A549 (cell line): ENCODE measurements around the gene SYK. TPM values are rescaled to one million over a fixed set of nuclear protein-coding genes. Genes with fewer than 3 reads are reported as not detected.

Source experiments
- ATAC-seq, 2 experiments: fragments of 200-7000 bp in 1 of 2; fragments of >200 bp in 1 of 2; cut with Nextera tagmentation in 1 of 2; cut with Tn5 transposase in 1 of 2; 3 replicates each; pipeline versions ENCODE4 v1.8.0 to v1.9.1; 2018 to 2020; ENCODE audit warnings: mild to moderate bottlenecking in 1 of 2, moderate library complexity in 1 of 2
- CTCF ChIA-PET: fragments of 300-600 bp; sonication (Branson Sonifier 250); formaldehyde crosslinking; extraction: SDS; loops from one replicate; lab custom pipeline; 2021; ENCODE audit warnings: antibody characterized with exemption, inconsistent platforms; lab: Yijun Ruan, JAX
- POLR2A ChIA-PET: fragments of 350-600 bp; formaldehyde crosslinking; extraction: SDS; loops from one replicate; lab custom pipeline; 2021; ENCODE audit warnings: antibody characterized with exemption, inconsistent platforms; lab: Yijun Ruan, JAX
- DNase-seq, 2 experiments: peaks; one replicate each; pipeline versions ENCODE4 v3.0.0 to v3.0.0-alpha.2; 2011 to 2016; ENCODE audit warnings: low read depth in 1 of 2, low spot score in 1 of 2
- FAIRE-seq: peaks from 2 replicates; lab custom pipeline; 2011; peaks lifted over from hg19 to GRCh38; lab: Jason Lieb, UNC
- H3K27ac ChIP-seq, 2 experiments: fragments of >200 bp; sonication (Bioruptor Twin); formaldehyde crosslinking; 3 replicates each; pipeline ENCODE4 v1.5.1; 2016 to 2017
- H3K4me1 ChIP-seq: fragments of >200 bp; sonication (Bioruptor Twin); formaldehyde crosslinking; 3 replicates; pipeline ENCODE4 v1.6.1; 2016
- H3K4me2 ChIP-seq: fragments of >200 bp; sonication (Bioruptor Twin); formaldehyde crosslinking; 3 replicates; pipeline ENCODE4 v1.6.1; 2016
- H3K4me3 ChIP-seq: fragments of >200 bp; sonication (Bioruptor Twin); formaldehyde crosslinking; 3 replicates; pipeline ENCODE4 v1.5.1; 2016
- H3K9me3 ChIP-seq: fragments of >200 bp; sonication (Bioruptor Twin); formaldehyde crosslinking; 3 replicates; pipeline ENCODE4 v1.6.1; 2016
- BHLHE40 ChIP-seq: IDR thresholded peaks from 2 replicates; pipeline ENCODE4 v1.6.1; 2012; ENCODE audit warnings: low read depth, low read length, inconsistent platforms
- CBX2 ChIP-seq: fragments of 200-600 bp; sonication (generic); IDR thresholded peaks from 2 replicates; pipeline ENCODE4 v1.6.1; 2016; ENCODE audit warnings: low read depth, mild to moderate bottlenecking, borderline replicate concordance
- CHD2 ChIP-seq: fragments of 150-350 bp; IDR thresholded peaks from 2 replicates; pipeline ENCODE4 v1.6.1; 2014; ENCODE audit warnings: low read length; ENCODE audit not compliant: partially characterized antibody
- FOSL2 ChIP-seq, 2 experiments: fragments of 450-650 bp in 1 of 2; fragments of >200 bp in 1 of 2; sonication (Bioruptor Twin) in 1 of 2; formaldehyde crosslinking; IDR thresholded peaks; 2 replicates each; pipeline versions ENCODE4 v1.5.0 to v1.6.1; 2016 to 2020; ENCODE audit warnings: mild to moderate bottlenecking in 1 of 2, moderate library complexity in 1 of 2
- FOXS1 ChIP-seq: fragments of 250-450 bp; sonication (Bioruptor Pico); IDR thresholded peaks from 2 replicates; pipeline ENCODE4 v1.5.0; 2020; ENCODE audit warnings: mild to moderate bottlenecking, moderate library complexity
- GATA3 ChIP-seq: IDR thresholded peaks from 2 replicates; pipeline ENCODE4 v1.6.1; 2012; ENCODE audit warnings: borderline replicate concordance
- HDAC2 ChIP-seq: fragments of 200-600 bp; sonication (generic); IDR thresholded peaks from 2 replicates; pipeline ENCODE4 v1.6.1; 2016
- HEYL ChIP-seq: fragments of 250-450 bp; sonication (Bioruptor Pico); IDR thresholded peaks from 2 replicates; pipeline ENCODE4 v1.8.0; 2021; ENCODE audit warnings: mild to moderate bottlenecking, moderate library complexity
- JUNB ChIP-seq: fragments of >200 bp; sonication (Bioruptor Twin); formaldehyde crosslinking; IDR thresholded peaks from 2 replicates; pipeline ENCODE4 v1.6.1; 2016
- KDM1A ChIP-seq: fragments of 200-600 bp; sonication (generic); IDR thresholded peaks from 2 replicates; pipeline ENCODE4 v1.6.1; 2016; ENCODE audit warnings: low read depth, mild to moderate bottlenecking
- KDM5A ChIP-seq: fragments of 200-600 bp; sonication (generic); IDR thresholded peaks from 2 replicates; pipeline ENCODE4 v1.6.1; 2016; ENCODE audit warnings: antibody characterized with exemption, mild to moderate bottlenecking
- PHF8 ChIP-seq: fragments of 200-600 bp; sonication (generic); IDR thresholded peaks from 2 replicates; pipeline ENCODE4 v1.6.1; 2016; ENCODE audit warnings: low read depth, mild to moderate bottlenecking, antibody characterized with exemption, moderate library complexity, borderline replicate concordance
- RCOR1 ChIP-seq: fragments of 150-350 bp; IDR thresholded peaks from 2 replicates; pipeline ENCODE4 v1.6.1; 2014; ENCODE audit warnings: antibody characterized with exemption, low read length, low read depth
- RFX5 ChIP-seq: fragments of 450-650 bp; IDR thresholded peaks from 2 replicates; pipeline ENCODE4 v1.7.1; 2014; ENCODE audit warnings: antibody characterized with exemption, mild to moderate bottlenecking, moderate library complexity
- SMC3 ChIP-seq: fragments of >200 bp; sonication (Bioruptor Twin); formaldehyde crosslinking; IDR thresholded peaks from 3 replicates; pipeline ENCODE4 v1.6.1; 2018; ENCODE audit warnings: inconsistent platforms
- SREBF2 ChIP-seq: fragments of 450-650 bp; IDR thresholded peaks from 2 replicates; pipeline ENCODE4 v1.6.1; 2014; ENCODE audit warnings: mild to moderate bottlenecking, moderate library complexity
- TFCP2L1 ChIP-seq: fragments of 250-450 bp; sonication (Bioruptor Pico); IDR thresholded peaks from 2 replicates; pipeline ENCODE4 v1.5.0; 2021; ENCODE audit warnings: mild to moderate bottlenecking
- TP53 ChIP-seq: fragments of 250-450 bp; sonication (Bioruptor Pico); IDR thresholded peaks from 2 replicates; pipeline ENCODE4 v1.5.0; 2021; ENCODE audit warnings: mild to moderate bottlenecking, moderate library complexity
- USF2 ChIP-seq: fragments of 450-650 bp; IDR thresholded peaks from 2 replicates; pipeline ENCODE4 v1.6.1; 2014; ENCODE audit warnings: antibody characterized with exemption
- ZFP36 ChIP-seq: fragments of 450-650 bp; IDR thresholded peaks from 2 replicates; pipeline ENCODE4 v1.6.1; 2014; ENCODE audit warnings: borderline replicate concordance; ENCODE audit not compliant: partially characterized antibody
- WGBS: methylation state at CpG from one replicate; pipeline ENCODE4 v1.1.6; 2017; ENCODE audit errors: missing lambda C conversion rate; 5-methylcytosine and 5-hydroxymethylcytosine counted together
- polyA plus RNA-seq, 4 experiments: library from polyadenylated mRNA; depleted of rRNA in 3 of 4; stranded (reverse); fragments of >200 nt; fragmentation: RNase III in 1 of 4; extraction: RNeasy Plus Mini Kit Qiagen cat#74134 plus additional on column Dnase treatment in 1 of 4; gene quantifications; 2 replicates in 3 of 4; 3 replicates in 1 of 4; pipeline ENCODE4 v1.2.3, GENCODE V29; 2011 to 2017
- TF ChIP-seq, protein P1 (sequence below): IDR thresholded peaks from 2 replicates; pipeline ENCODE4 v1.6.1; 2012; ENCODE audit warnings: low read depth, borderline replicate concordance
- TF ChIP-seq, protein P2 (sequence below): fragments of 150-350 bp; IDR thresholded peaks from 2 replicates; pipeline ENCODE4 v1.6.1; 2014; ENCODE audit warnings: low read depth, mild to moderate bottlenecking, low read length
- TF ChIP-seq, protein P3 (sequence below): fragments of >200 bp; sonication (Bioruptor Twin); formaldehyde crosslinking; IDR thresholded peaks from 3 replicates; pipeline ENCODE4 v1.6.1; 2016
- TF ChIP-seq, protein P4 (sequence below): IDR thresholded peaks from 2 replicates; pipeline ENCODE4 v1.6.1; 2012
- TF ChIP-seq, protein P5 (sequence below): fragments of >200 bp; sonication (Bioruptor Twin); formaldehyde crosslinking; IDR thresholded peaks from 3 replicates; pipeline ENCODE4 v1.5.1; 2016

The SYK gene
- polyA plus RNA-seq, 2 of the 4 experiments (the other 2 are of a cell fraction), result 0.01 to 0.03 TPM

DNA sequence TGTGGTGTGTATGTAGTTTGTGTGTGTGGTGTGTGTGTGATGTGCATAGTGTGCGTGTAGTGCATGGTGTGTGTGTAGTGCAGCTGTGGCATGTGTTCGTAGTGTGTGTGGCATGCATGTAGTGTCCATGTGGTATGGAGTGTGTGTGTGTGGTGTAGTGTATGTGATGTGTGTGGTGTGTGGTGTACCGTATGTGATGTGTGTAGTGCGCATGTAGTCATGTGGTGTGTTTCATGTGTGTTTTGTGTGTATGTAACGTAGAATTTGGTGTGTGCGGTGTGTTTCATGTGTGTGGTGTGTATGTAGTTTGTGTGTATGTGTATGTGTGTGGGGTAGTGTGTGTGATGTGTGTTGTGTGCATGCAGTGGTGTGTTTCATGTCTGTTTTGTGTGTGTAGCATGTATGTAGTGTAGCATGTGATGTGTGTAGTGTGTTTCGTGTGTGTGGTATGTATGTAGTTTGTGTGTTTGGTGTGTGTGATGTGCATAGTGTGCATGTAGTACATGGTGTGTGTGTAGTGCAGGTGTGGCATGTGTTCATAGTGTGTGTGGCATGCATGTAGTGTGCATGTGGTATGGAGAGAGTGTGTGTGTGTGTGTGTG is 40.7 kb downstream of the SYK start:
- ChIA-PET CTCF (no interaction called here), POLR2A (no interaction called here)
- FAIRE-seq (no peak), DNase-seq (no peak), ATAC-seq (no peak)
- no peak overlapping the region for H3K4me3 ChIP-seq
- WGBS, result 63% methylated on average over 7 of the region's 7 CpGs
- no peak overlapping the region for H3K27ac ChIP-seq
- TF ChIP-seq, protein P1, sequence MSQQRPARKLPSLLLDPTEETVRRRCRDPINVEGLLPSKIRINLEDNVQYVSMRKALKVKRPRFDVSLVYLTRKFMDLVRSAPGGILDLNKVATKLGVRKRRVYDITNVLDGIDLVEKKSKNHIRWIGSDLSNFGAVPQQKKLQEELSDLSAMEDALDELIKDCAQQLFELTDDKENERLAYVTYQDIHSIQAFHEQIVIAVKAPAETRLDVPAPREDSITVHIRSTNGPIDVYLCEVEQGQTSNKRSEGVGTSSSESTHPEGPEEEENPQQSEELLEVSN, result no peak
- TF ChIP-seq, protein P2, sequence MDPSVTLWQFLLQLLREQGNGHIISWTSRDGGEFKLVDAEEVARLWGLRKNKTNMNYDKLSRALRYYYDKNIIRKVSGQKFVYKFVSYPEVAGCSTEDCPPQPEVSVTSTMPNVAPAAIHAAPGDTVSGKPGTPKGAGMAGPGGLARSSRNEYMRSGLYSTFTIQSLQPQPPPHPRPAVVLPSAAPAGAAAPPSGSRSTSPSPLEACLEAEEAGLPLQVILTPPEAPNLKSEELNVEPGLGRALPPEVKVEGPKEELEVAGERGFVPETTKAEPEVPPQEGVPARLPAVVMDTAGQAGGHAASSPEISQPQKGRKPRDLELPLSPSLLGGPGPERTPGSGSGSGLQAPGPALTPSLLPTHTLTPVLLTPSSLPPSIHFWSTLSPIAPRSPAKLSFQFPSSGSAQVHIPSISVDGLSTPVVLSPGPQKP, result no peak
- TF ChIP-seq RFX5, result no peak
- TF ChIP-seq, protein P3, sequence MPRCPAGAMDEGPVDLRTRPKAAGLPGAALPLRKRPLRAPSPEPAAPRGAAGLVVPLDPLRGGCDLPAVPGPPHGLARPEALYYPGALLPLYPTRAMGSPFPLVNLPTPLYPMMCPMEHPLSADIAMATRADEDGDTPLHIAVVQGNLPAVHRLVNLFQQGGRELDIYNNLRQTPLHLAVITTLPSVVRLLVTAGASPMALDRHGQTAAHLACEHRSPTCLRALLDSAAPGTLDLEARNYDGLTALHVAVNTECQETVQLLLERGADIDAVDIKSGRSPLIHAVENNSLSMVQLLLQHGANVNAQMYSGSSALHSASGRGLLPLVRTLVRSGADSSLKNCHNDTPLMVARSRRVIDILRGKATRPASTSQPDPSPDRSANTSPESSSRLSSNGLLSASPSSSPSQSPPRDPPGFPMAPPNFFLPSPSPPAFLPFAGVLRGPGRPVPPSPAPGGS, result no peak
- TF ChIP-seq, protein P4, sequence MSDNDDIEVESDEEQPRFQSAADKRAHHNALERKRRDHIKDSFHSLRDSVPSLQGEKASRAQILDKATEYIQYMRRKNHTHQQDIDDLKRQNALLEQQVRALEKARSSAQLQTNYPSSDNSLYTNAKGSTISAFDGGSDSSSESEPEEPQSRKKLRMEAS, result no peak
- TF ChIP-seq HEYL (CRISPR knock-in tag), result no peak
- TF ChIP-seq ZFP36, result no peak
- TF ChIP-seq TFCP2L1, result no peak
- TF ChIP-seq JUNB, result no peak
- no peak for TF ChIP-seq BHLHE40
- no peak for TF ChIP-seq GATA3
- TF ChIP-seq USF2, result no peak
- TF ChIP-seq, protein P5, sequence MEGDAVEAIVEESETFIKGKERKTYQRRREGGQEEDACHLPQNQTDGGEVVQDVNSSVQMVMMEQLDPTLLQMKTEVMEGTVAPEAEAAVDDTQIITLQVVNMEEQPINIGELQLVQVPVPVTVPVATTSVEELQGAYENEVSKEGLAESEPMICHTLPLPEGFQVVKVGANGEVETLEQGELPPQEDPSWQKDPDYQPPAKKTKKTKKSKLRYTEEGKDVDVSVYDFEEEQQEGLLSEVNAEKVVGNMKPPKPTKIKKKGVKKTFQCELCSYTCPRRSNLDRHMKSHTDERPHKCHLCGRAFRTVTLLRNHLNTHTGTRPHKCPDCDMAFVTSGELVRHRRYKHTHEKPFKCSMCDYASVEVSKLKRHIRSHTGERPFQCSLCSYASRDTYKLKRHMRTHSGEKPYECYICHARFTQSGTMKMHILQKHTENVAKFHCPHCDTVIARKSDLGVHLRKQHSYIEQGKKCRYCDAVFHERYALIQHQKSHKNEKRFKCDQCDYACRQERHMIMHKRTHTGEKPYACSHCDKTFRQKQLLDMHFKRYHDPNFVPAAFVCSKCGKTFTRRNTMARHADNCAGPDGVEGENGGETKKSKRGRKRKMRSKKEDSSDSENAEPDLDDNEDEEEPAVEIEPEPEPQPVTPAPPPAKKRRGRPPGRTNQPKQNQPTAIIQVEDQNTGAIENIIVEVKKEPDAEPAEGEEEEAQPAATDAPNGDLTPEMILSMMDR, result no peak
- TF ChIP-seq KDM5A, result no peak
- H3K4me1 ChIP-seq, result no peaks in the 10 kb centered on the region
- H3K4me2 ChIP-seq, result no peak overlapping the region
- 0 out of 3 replicates have a peak, but pooled peaks cover 2% of the 10 kb centered on the region for H3K9me3 ChIP-seq

DNA sequence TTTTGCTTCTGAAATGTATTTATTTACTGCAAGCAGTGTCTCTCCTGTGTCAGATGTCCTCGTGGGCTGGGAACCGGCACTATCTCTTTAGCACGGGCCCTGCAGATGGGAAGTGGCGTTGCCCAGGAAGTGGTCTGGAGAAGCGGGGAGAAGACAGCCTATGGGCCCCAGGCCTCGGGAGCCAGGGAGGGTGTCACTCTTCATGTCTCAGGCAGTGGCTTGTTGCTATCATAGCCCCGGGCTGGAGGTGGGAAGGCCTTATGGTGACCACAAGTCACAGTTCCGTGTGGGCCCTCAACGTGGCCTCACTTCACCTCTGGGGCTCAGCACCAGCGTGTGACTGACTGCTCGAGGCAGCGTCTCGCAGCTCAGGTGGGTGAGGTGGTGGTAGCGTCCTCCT is 41.4 kb downstream of the SYK start:
- Histone ChIP-seq H3K4me1 (no peaks in the 10 kb centered on the region), H3K9me3 (0 out of 3 replicates have a peak, but pooled peaks cover 2% of the 10 kb centered on the region), H3K27ac (no peak overlapping the region), H3K4me3 (no peak overlapping the region), H3K4me2 (no peak overlapping the region)
- ChIA-PET CTCF (interaction anchor here (0.6 kb wide), 1 partner anchor 798 kb away, joined by 6 read pairs; no protein-coding TSS in a partner anchor), POLR2A (no interaction called here)
- no peak for ATAC-seq
- DNase-seq, result no peak
- no peak for FAIRE-seq
- WGBS, result 68% methylated on average over 13 of the region's 14 CpGs
- TF ChIP-seq HDAC2, result no peak
- no peak for TF ChIP-seq SREBF2
- no peak for TF ChIP-seq FOSL2 (IDR thresholded peaks at IDR 0.05)
- TF ChIP-seq FOSL2 (CRISPR knock-in tag; IDR thresholded peaks at IDR 0.05), result no peak
- no peak for TF ChIP-seq BHLHE40
- TF ChIP-seq TP53 (CRISPR knock-in tag), result no peak
- TF ChIP-seq KDM1A, result no peak
- TF ChIP-seq CBX2, result no peak
- no peak for TF ChIP-seq KDM5A
- TF ChIP-seq JUNB, result no peak
- TF ChIP-seq, protein P2, result no peak
- no peak for TF ChIP-seq SMC3
- TF ChIP-seq, protein P5, result no peak
- no peak for TF ChIP-seq RCOR1
- no peak for TF ChIP-seq PHF8
- TF ChIP-seq GATA3, result no peak
- TF ChIP-seq TFCP2L1, result no peak
- TF ChIP-seq CHD2, result no peak
- TF ChIP-seq, protein P3, result no peak
- TF ChIP-seq FOXS1 (CRISPR knock-in tag), result no peak
